ENCODE results near the gene PAK4. TPM values are rescaled to one million over a fixed set of nuclear protein-coding genes. Genes with fewer than 3 reads are reported as not detected.

Gene PAK4
- polyA plus RNA-seq, 1 of the 3 experiments (the other 2 are of a cell fraction), result 36.4 TPM

GRCh38 chr19:39208175-39208795, 82.7 kb downstream of the PAK4 start (continued):
- no peak for TF ChIP-seq NRF1 (IDR thresholded peaks at IDR 0.05; ENCODE audit: low read depth, low read length)
- no peak for TF ChIP-seq JUND (IDR thresholded peaks at IDR 0.05)
- no peak for TF ChIP-seq TCF12 (IDR thresholded peaks at IDR 0.05)
- no peak for TF ChIP-seq NFIC (IDR thresholded peaks at IDR 0.05; ENCODE audit: borderline replicate concordance)

GRCh38 chr19:39209196-39209595, 83.6 kb downstream of the PAK4 start:
- no peak overlapping the region for H3K4me2 ChIP-seq
- no peaks in the 10 kb centered on the region for H3K4me1 ChIP-seq (ENCODE audit: control insufficient read depth in 1 of 2, insufficient read depth in 2 of 2, low read depth in 1 of 2, low read length in 1 of 2)

More at GRCh38 chr19:39209196-39209595, 83.6 kb downstream of the PAK4 start:
- Histone ChIP-seq H3K79me2 (ENCODE audit: insufficient read depth) (no peaks in the 10 kb centered on the region), H3K9me3 (no peaks in the 10 kb centered on the region), H3K4me3 (ENCODE audit: low read depth in 2 of 2, low read length in 1 of 2) (no peak overlapping the region), H2AFZ (ENCODE audit: low read depth) (no peak overlapping the region), H3F3A (replicated peaks; ENCODE audit: insufficient read depth) (no peaks in the 10 kb centered on the region), H3K9ac (no peak overlapping the region), H3K27me3 (ENCODE audit: insufficient read depth) (peaks cover 8% of the 10 kb centered on the region), H3K9me2 (no peaks in the 10 kb centered on the region), H3K27ac (ENCODE audit: low read depth in 2 of 2, low read length in 1 of 2) (no peak overlapping the region), H3K36me3 (replicated peaks in 1 of 2; ENCODE audit: control insufficient read depth in 1 of 2, insufficient read depth in 2 of 2, low read length in 1 of 2) (no peaks in the 10 kb centered on the region), H4K20me1 (ENCODE audit: insufficient read depth) (no peaks in the 10 kb centered on the region)
- TF ChIP-seq, protein P1, sequence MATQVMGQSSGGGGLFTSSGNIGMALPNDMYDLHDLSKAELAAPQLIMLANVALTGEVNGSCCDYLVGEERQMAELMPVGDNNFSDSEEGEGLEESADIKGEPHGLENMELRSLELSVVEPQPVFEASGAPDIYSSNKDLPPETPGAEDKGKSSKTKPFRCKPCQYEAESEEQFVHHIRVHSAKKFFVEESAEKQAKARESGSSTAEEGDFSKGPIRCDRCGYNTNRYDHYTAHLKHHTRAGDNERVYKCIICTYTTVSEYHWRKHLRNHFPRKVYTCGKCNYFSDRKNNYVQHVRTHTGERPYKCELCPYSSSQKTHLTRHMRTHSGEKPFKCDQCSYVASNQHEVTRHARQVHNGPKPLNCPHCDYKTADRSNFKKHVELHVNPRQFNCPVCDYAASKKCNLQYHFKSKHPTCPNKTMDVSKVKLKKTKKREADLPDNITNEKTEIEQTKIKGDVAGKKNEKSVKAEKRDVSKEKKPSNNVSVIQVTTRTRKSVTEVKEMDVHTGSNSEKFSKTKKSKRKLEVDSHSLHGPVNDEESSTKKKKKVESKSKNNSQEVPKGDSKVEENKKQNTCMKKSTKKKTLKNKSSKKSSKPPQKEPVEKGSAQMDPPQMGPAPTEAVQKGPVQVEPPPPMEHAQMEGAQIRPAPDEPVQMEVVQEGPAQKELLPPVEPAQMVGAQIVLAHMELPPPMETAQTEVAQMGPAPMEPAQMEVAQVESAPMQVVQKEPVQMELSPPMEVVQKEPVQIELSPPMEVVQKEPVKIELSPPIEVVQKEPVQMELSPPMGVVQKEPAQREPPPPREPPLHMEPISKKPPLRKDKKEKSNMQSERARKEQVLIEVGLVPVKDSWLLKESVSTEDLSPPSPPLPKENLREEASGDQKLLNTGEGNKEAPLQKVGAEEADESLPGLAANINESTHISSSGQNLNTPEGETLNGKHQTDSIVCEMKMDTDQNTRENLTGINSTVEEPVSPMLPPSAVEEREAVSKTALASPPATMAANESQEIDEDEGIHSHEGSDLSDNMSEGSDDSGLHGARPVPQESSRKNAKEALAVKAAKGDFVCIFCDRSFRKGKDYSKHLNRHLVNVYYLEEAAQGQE (IDR thresholded peaks at IDR 0.05; ENCODE audit: low read depth, low read length), result no peak
- no peak for TF ChIP-seq JUND (IDR thresholded peaks at IDR 0.05)
- no peak for TF ChIP-seq RCOR1 (IDR thresholded peaks at IDR 0.05; ENCODE audit: low read length)
- no peak for TF ChIP-seq YY1 (IDR thresholded peaks at IDR 0.05; ENCODE audit: low read depth)
- no peak for TF ChIP-seq MXI1 (IDR thresholded peaks at IDR 0.05; ENCODE audit: low read depth, low read length)
- no peak for TF ChIP-seq RFX5 (IDR thresholded peaks at IDR 0.05; ENCODE audit: low read length)
- TF ChIP-seq FOXM1 (IDR thresholded peaks at IDR 0.05; ENCODE audit: low read depth), result no peak
- no peak for TF ChIP-seq MEF2A (IDR thresholded peaks at IDR 0.05; ENCODE audit: borderline replicate concordance, low read depth)
- TF ChIP-seq, protein P2, sequence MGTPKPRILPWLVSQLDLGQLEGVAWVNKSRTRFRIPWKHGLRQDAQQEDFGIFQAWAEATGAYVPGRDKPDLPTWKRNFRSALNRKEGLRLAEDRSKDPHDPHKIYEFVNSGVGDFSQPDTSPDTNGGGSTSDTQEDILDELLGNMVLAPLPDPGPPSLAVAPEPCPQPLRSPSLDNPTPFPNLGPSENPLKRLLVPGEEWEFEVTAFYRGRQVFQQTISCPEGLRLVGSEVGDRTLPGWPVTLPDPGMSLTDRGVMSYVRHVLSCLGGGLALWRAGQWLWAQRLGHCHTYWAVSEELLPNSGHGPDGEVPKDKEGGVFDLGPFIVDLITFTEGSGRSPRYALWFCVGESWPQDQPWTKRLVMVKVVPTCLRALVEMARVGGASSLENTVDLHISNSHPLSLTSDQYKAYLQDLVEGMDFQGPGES (IDR thresholded peaks at IDR 0.05; ENCODE audit: low read depth, low read length), result no peak
- no peak for TF ChIP-seq GATA2 (CRISPR knock-in tag; IDR thresholded peaks at IDR 0.05)
- TF ChIP-seq, protein P3, sequence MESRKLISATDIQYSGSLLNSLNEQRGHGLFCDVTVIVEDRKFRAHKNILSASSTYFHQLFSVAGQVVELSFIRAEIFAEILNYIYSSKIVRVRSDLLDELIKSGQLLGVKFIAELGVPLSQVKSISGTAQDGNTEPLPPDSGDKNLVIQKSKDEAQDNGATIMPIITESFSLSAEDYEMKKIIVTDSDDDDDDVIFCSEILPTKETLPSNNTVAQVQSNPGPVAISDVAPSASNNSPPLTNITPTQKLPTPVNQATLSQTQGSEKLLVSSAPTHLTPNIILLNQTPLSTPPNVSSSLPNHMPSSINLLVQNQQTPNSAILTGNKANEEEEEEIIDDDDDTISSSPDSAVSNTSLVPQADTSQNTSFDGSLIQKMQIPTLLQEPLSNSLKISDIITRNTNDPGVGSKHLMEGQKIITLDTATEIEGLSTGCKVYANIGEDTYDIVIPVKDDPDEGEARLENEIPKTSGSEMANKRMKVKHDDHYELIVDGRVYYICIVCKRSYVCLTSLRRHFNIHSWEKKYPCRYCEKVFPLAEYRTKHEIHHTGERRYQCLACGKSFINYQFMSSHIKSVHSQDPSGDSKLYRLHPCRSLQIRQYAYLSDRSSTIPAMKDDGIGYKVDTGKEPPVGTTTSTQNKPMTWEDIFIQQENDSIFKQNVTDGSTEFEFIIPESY (IDR thresholded peaks at IDR 0.05; ENCODE audit: borderline replicate concordance, low read depth), result no peak
- TF ChIP-seq EP300 (IDR thresholded peaks at IDR 0.05; ENCODE audit: borderline replicate concordance in 1 of 2, low read depth in 1 of 2, low read length in 1 of 2), result no peak
- no peak for TF ChIP-seq POLR2AphosphoS5 (IDR thresholded peaks at IDR 0.05; ENCODE audit: low read depth, low read length)
- TF ChIP-seq EZH2phosphoT487 (IDR thresholded peaks at IDR 0.05; ENCODE audit: borderline replicate concordance, low read depth), result no peak
- no peak for TF ChIP-seq ELF1 (IDR thresholded peaks at IDR 0.05)
- no peak for TF ChIP-seq TEAD4 (IDR thresholded peaks at IDR 0.05; ENCODE audit: borderline replicate concordance, insufficient read depth)
- TF ChIP-seq NRF1 (IDR thresholded peaks at IDR 0.05; ENCODE audit: low read depth, low read length), result no peak
- no peak for TF ChIP-seq SIN3A (IDR thresholded peaks at IDR 0.05; ENCODE audit: borderline replicate concordance, low read depth, low read length)
- TF ChIP-seq NFIC (IDR thresholded peaks at IDR 0.05; ENCODE audit: borderline replicate concordance), result no peak
- no peak for TF ChIP-seq MAX (IDR thresholded peaks at IDR 0.05; ENCODE audit: low read depth)
- CTCF ChIA-PET, result no interaction called here
- WGBS (ENCODE audit: low lambda C conversion rate), result 58% methylated on average over 7 of the region's 7 CpGs
- POLR2A ChIA-PET, result no interaction called here
- DNase-seq, result no peak
